Mammary epithelial cell (primary cell): ENCODE results near the gene KRT7.

ENCODE experiments used
- EZH2 ChIP-seq: IDR thresholded peaks from 2 replicates; pipeline ENCODE4 v1.6.1; 2012; ENCODE audit warnings: low read length, inconsistent platforms, borderline replicate concordance
- TF ChIP-seq, protein P1 (sequence below), 2 donors: IDR thresholded peaks in 1 of 2; conservative IDR thresholded peaks in 1 of 2; 2 replicates each; pipeline ENCODE4 v1.5.1; 2011 to 2012; ENCODE audit warnings: inconsistent platforms in 2 of 2, low read length in 2 of 2, mild to moderate bottlenecking in 2 of 2, control low read depth in 1 of 2, low read depth in 1 of 2; ENCODE audit not compliant: insufficient read depth in 1 of 2; ENCODE audit errors: extremely low read depth in 1 of 2

DNA sequence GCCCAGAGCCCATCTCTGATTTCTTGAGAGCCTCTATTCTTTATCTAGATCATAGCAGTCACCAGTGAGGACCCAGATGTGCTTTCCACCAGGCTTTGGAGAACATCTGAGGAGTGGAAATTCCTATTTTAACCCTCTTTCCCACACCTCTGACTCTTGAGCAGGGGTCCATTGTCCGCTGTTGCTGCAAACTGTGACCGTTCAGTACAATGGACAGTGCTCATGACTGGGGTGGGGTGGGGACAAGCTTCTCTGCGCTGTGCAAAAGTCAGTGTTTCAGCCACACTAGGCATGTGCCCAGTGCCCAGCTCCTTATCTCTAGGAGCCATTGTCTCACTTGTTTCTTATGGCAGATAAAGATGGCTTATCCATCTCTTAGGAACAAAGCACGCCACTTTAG is 16.9 kb upstream of the KRT7 start:
- TF ChIP-seq, protein P1, sequence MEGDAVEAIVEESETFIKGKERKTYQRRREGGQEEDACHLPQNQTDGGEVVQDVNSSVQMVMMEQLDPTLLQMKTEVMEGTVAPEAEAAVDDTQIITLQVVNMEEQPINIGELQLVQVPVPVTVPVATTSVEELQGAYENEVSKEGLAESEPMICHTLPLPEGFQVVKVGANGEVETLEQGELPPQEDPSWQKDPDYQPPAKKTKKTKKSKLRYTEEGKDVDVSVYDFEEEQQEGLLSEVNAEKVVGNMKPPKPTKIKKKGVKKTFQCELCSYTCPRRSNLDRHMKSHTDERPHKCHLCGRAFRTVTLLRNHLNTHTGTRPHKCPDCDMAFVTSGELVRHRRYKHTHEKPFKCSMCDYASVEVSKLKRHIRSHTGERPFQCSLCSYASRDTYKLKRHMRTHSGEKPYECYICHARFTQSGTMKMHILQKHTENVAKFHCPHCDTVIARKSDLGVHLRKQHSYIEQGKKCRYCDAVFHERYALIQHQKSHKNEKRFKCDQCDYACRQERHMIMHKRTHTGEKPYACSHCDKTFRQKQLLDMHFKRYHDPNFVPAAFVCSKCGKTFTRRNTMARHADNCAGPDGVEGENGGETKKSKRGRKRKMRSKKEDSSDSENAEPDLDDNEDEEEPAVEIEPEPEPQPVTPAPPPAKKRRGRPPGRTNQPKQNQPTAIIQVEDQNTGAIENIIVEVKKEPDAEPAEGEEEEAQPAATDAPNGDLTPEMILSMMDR (conservative IDR thresholded peaks at IDR 0.05 in 1 of 2, IDR thresholded peaks at IDR 0.05 in 1 of 2; ENCODE audit: extremely low read depth in 1 of 2, insufficient read depth in 1 of 2, low read depth in 1 of 2, low read length in 2 of 2): no peak
- TF ChIP-seq EZH2: no peak
